ENCODE measurements around the gene DVL1. TPM values are rescaled to one million over a fixed set of nuclear protein-coding genes. Genes with fewer than 3 reads are reported as not detected.

The DVL1 gene
- total RNA-seq, 1 donor from 2014 or later, result 66.0 TPM

GRCh38 chr1:1312450-1313314, 36.5 kb downstream of the DVL1 start:
- no peak for TF ChIP-seq CTCF (IDR thresholded peaks at IDR 0.05)
- Histone ChIP-seq H3K36me3 (peaks cover 54% of the 10 kb centered on the region), H3K27me3 (no peaks in the 10 kb centered on the region), H3K4me3 (no peak overlapping the region), H3K27ac (no peak overlapping the region), H3K9me3 (no peaks in the 10 kb centered on the region), H3K4me1 (peaks cover 17% of the 10 kb centered on the region)
- ATAC-seq (no peak), DNase-seq (no peak)
- intact Hi-C loops (cut with DNase I), result no loop called here

- DNase-seq (no peak), ATAC-seq (no peak)
- Histone ChIP-seq H3K27me3 (no peaks in the 10 kb centered on the region), H3K9me3 (no peaks in the 10 kb centered on the region), H3K4me3 (no peak overlapping the region), H3K4me1 (peaks cover 20% of the 10 kb centered on the region), H3K36me3 (peaks cover 48% of the 10 kb centered on the region), H3K27ac (no peak overlapping the region)
- no peak for TF ChIP-seq CTCF (IDR thresholded peaks at IDR 0.05)
- intact Hi-C loops (cut with DNase I), result no loop called here
Observed at GRCh38 chr1:1311107-1312104, 37.8 kb downstream of the DVL1 start.

- ATAC-seq (no peak), DNase-seq (no peak)
- H3K27me3 ChIP-seq, result no peaks in the 10 kb centered on the region
- H3K9me3 ChIP-seq, result no peaks in the 10 kb centered on the region
- peaks cover 48% of the 10 kb centered on the region for H3K36me3 ChIP-seq
- intact Hi-C loops (cut with DNase I), result no loop called here
- TF ChIP-seq CTCF (IDR thresholded peaks at IDR 0.05), result no peak
- H3K4me1 ChIP-seq, result peaks cover 28% of the 10 kb centered on the region
- H3K4me3 ChIP-seq, result no peak overlapping the region
- no peak overlapping the region for H3K27ac ChIP-seq
Observed at GRCh38 chr1:1310476-1311053, 38.7 kb downstream of the DVL1 start.

GRCh38 chr1:1310109-1310385, 39.2 kb downstream of the DVL1 start:
- Histone ChIP-seq H3K27ac (no peak overlapping the region), H3K4me1 (peaks cover 33% of the 10 kb centered on the region), H3K27me3 (no peaks in the 10 kb centered on the region), H3K9me3 (no peaks in the 10 kb centered on the region), H3K4me3 (no peak overlapping the region), H3K36me3 (peaks cover 46% of the 10 kb centered on the region)
- no peak for TF ChIP-seq CTCF (IDR thresholded peaks at IDR 0.05)
- intact Hi-C loops (cut with DNase I), result no loop called here
- ATAC-seq, result no peak
- DNase-seq, result no peak

- Histone ChIP-seq H3K4me1 (peaks cover 39% of the 10 kb centered on the region), H3K4me3 (peak overlapping the region; percentile 92), H3K9me3 (no peaks in the 10 kb centered on the region), H3K36me3 (peaks cover 40% of the 10 kb centered on the region), H3K27me3 (no peaks in the 10 kb centered on the region), H3K27ac (peak overlapping the region; percentile 91)
- no peak for DNase-seq
- ATAC-seq, result no peak
- intact Hi-C loops (cut with DNase I), result no loop called here
- TF ChIP-seq CTCF (IDR thresholded peaks at IDR 0.05), result no peak
Observed at GRCh38 chr1:1309251-1310108, 39.7 kb downstream of the DVL1 start.

Data from upper lobe of right lung (tissue), 1 donor.